GM10248 (cell line): ENCODE data around the gene EXD3.
A peak's percentile ranks its signal among the peaks of the same experiment; 100 is the strongest.

Experiments
- CTCF ChIA-PET: fragments of 300-600 bp; sonication (Branson Sonifier 250); formaldehyde crosslinking; extraction: SDS; loops from one replicate; lab custom pipeline; 2021; ENCODE audit warnings: antibody characterized with exemption; lab: Yijun Ruan, JAX
- POLR2A ChIA-PET: fragments of 350-650 bp; sonication (Branson Sonifier 250); formaldehyde crosslinking; extraction: SDS; loops from one replicate; lab custom pipeline; 2020; ENCODE audit warnings: antibody characterized with exemption; lab: Yijun Ruan, JAX
- DNase-seq: peaks from one replicate; pipeline ENCODE4 v3.0.0; 2012; ENCODE audit errors: extremely low spot score
- CTCF ChIP-seq: IDR thresholded peaks from 2 replicates; pipeline ENCODE4 v1.5.1; 2012; ENCODE audit warnings: mild to moderate bottlenecking, low read depth; ENCODE audit errors: extremely low read depth, missing control alignments, control extremely low read depth

The EXD3 gene

GRCh38 chr9:137461316-137461662 is 38.3 kb upstream of the EXD3 start:
- no peak for TF ChIP-seq CTCF
- DNase-seq = no peak
- CTCF ChIA-PET = interaction anchor here (0.9 to 1.1 kb wide), 4 partner anchors 12 to 159 kb away, joined by 3 to 4 read pairs (median 3); partner anchors contain the start of gene NRARP
- POLR2A ChIA-PET = interaction anchor here (0.6 to 0.7 kb wide), 2 partner anchors 112 to 177 kb away, joined by 3 read pairs; no protein-coding TSS in a partner anchor

- POLR2A ChIA-PET = no interaction called here
- no peak for DNase-seq
- no peak for TF ChIP-seq CTCF
- CTCF ChIA-PET = no interaction called here
Observed at GRCh38 chr9:137460363-137461315, 37.7 kb upstream of the EXD3 start.

- TF ChIP-seq CTCF = no peak
- POLR2A ChIA-PET = interaction anchor here (1.0 kb wide), 1 partner anchor 157 kb away, joined by 6 read pairs; the partner anchor contains the start of gene NRARP
- CTCF ChIA-PET = interaction anchor here (1.0 to 1.3 kb wide), 3 partner anchors 14 to 50 kb away, joined by 3 to 7 read pairs (median 6); partner anchors contain the start of genes EXD3 and NOXA1
- no peak for DNase-seq
Observed at GRCh38 chr9:137459601-137460362, 36.8 kb upstream of the EXD3 start.

GRCh38 chr9:137459152-137459600 is 36.2 kb upstream of the EXD3 start, which contains the start of gene NSMF:
Gene NSMF, minus strand, starts transcription at chr9:137459334. Its CDS starts 232 bp downstream, at chr9:137459102.
- POLR2A ChIA-PET = interaction anchor here (1.0 kb wide), 1 partner anchor 157 kb away, joined by 6 read pairs; the partner anchor contains the start of gene NRARP
- TF ChIP-seq CTCF = no peak
- DNase-seq = peak; percentile 100
- CTCF ChIA-PET = interaction anchor here (1.0 to 1.3 kb wide), 3 partner anchors 14 to 50 kb away, joined by 3 to 7 read pairs (median 6); partner anchors contain the start of genes EXD3 and NOXA1

- TF ChIP-seq CTCF = no peak
- CTCF ChIA-PET = interaction anchor here (1.0 to 1.3 kb wide), 3 partner anchors 13 to 51 kb away, joined by 3 to 7 read pairs (median 6); partner anchors contain the start of genes EXD3 and NOXA1
- POLR2A ChIA-PET = interaction anchor here (1.0 kb wide), 1 partner anchor 156 kb away, joined by 6 read pairs; the partner anchor contains the start of gene NRARP
- DNase-seq = no peak
Observed at GRCh38 chr9:137458194-137459151, 35.5 kb upstream of the EXD3 start.
